Activated T-helper 1 cell treated with anti-CD3 and anti-CD28 coated beads, Interleukin-12 subunit alpha, Interleukin-12 subunit beta, Interleukin-2, Interleukin-4 antibody, amounts not matched to agents 30 ng/mL and 10 ng/mL and 1 ng/mL, durations not matched to agents 14 hours and 24 hours and 36 hours (primary cell): Measurements from ENCODE around the gene FAS. TPM values are rescaled to one million over a fixed set of nuclear protein-coding genes. Genes with fewer than 3 reads are reported as not detected.

ENCODE experiments used
- DNase-seq: peaks from one replicate; pipeline ENCODE4 v3.0.0; 2021; ENCODE audit warnings: low spot score
- H3K27ac Mint-ChIP-seq: one replicate; pipeline ENCODE4 v1.8.0; 2021; ENCODE audit warnings: mild to moderate bottlenecking, mixed read lengths
- H3K27me3 Mint-ChIP-seq: one replicate; pipeline ENCODE4 v1.8.0; 2022; ENCODE audit warnings: mild to moderate bottlenecking, moderate library complexity, mixed read lengths; ENCODE audit not compliant: insufficient read depth
- H3K36me3 Mint-ChIP-seq: one replicate; pipeline ENCODE4 v1.8.0; 2021; ENCODE audit warnings: low read depth, mixed read lengths
- H3K4me1 Mint-ChIP-seq: one replicate; pipeline ENCODE4 v1.8.0; 2021; ENCODE audit warnings: low read depth, mixed read lengths
- H3K4me3 Mint-ChIP-seq: one replicate; pipeline ENCODE4 v1.8.0; 2021; ENCODE audit warnings: mild to moderate bottlenecking, moderate library complexity, mixed read lengths
- H3K9me3 Mint-ChIP-seq: one replicate; pipeline ENCODE4 v1.8.0; 2021; ENCODE audit warnings: mixed read lengths
- intact Hi-C: fragments of 100-400 bp; cut with micrococcal nuclease; formaldehyde crosslinking; loops from one replicate; pipeline ENCODE4 v1.15.1; 2024
- total RNA-seq: library from RNA; stranded (reverse); gene quantifications from 2 replicates; pipeline ENCODE4 v1.2.3, GENCODE V29; 2022

The FAS gene
- total RNA-seq, 1 donor from 2014 or later, result 36.4 TPM

DNA sequence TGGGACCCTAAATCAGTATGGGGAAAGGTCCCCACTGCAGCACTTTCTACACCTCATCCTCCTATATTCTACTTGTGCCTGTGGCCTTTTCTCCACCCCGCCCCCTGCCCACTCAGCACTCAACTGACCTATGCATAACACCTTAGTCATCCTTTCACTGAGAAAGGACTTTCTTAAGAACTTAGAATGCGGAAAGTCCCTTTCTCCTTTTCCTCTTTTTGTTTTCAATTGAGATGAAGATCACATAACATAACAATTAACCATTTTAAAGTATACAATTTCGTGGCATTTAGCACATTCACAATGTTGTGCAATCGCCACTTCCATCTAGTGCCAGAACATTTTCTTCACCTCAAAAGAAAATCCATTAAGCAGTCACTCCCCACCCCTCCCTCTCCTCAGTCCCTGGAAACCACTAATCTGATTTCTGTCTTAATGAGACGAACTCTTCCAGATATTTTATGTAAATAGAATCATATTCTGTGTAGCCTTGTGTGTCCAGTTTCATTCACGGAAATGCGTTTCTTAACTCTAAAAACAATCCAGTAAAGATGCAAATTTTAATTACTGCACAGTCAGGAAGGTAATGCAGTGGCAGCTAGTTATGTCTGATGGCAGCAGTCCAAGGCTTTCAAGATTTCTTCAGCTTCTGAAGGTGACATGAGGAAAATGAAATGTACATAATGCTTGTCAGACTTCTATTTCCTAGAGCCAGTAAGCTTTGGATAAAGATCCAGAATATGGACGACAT lies 41.7 kb downstream of the FAS start:
- H3K9me3 Mint-ChIP-seq, result no peaks in the 10 kb centered on the region
- H3K27me3 Mint-ChIP-seq, result peaks cover 2% of the 10 kb centered on the region
- H3K27ac Mint-ChIP-seq, result peak overlapping the region; percentile 40
- H3K36me3 Mint-ChIP-seq, result peaks cover 3% of the 10 kb centered on the region
- intact Hi-C loops, result loop anchor here (1.0 to 5.0 kb wide), 5 partner anchors 31 to 205 kb away; no protein-coding TSS in a partner anchor
- peaks cover 31% of the 10 kb centered on the region for H3K4me1 Mint-ChIP-seq
- DNase-seq, result no peak
- peak overlapping the region; percentile 57 for H3K4me3 Mint-ChIP-seq

DNA sequence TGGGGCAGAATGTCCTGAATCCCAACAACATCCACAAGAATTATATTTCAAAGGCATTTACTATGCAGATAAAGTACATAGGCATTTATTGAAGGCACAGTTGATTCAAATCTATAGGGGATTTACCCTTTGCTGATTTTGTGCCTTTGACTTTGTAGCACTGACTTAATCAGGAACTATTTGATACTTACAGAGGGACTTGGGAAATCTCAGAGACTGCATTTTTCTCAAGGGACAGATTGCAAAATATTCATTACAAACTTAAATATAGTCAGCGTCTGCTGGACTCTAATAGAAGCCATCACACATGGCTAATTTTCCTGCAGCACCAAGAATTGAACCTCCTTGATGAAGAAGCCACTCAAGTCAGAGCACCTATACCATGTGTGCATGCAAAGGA lies 44.9 kb downstream of the FAS start:
- intact Hi-C loops, result no loop called here
- no peak overlapping the region for H3K4me3 Mint-ChIP-seq
- no peak overlapping the region for H3K27ac Mint-ChIP-seq
- H3K4me1 Mint-ChIP-seq, result peaks cover 25% of the 10 kb centered on the region
- H3K9me3 Mint-ChIP-seq, result no peaks in the 10 kb centered on the region
- H3K27me3 Mint-ChIP-seq, result peaks cover 2% of the 10 kb centered on the region
- peaks cover 6% of the 10 kb centered on the region for H3K36me3 Mint-ChIP-seq
- no peak for DNase-seq

DNA sequence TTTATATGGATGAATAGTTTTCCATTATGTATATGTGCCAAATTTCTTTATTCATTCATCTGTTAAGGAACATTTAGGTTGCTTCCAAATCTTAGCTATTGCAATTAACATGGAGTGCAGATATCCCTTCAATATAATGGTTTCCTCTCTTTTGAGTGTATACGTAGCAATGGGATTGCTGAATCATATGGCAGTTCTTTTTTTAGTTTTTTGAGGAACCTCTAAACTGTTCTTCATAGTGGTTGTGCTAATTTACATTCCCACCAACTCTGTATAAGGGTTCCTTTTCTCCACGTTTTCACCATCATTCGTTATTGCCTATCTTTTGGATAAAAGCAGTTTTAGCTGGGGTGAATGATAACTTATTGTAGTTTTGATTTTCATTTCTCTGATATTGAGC lies 46.5 kb downstream of the FAS start:
- Mint-ChIP-seq H3K4me1 (peaks cover 11% of the 10 kb centered on the region), H3K4me3 (no peak overlapping the region), H3K27me3 (peaks cover 2% of the 10 kb centered on the region), H3K9me3 (no peaks in the 10 kb centered on the region), H3K36me3 (peaks cover 7% of the 10 kb centered on the region), H3K27ac (no peak overlapping the region)
- intact Hi-C loops, result no loop called here
- no peak for DNase-seq

- no peak overlapping the region for H3K27ac Mint-ChIP-seq
- H3K36me3 Mint-ChIP-seq, result peaks cover 4% of the 10 kb centered on the region
- no peaks in the 10 kb centered on the region for H3K27me3 Mint-ChIP-seq
- DNase-seq, result no peak
- H3K4me1 Mint-ChIP-seq, result no peaks in the 10 kb centered on the region
- intact Hi-C loops, result no loop called here
- H3K4me3 Mint-ChIP-seq, result no peak overlapping the region
- no peaks in the 10 kb centered on the region for H3K9me3 Mint-ChIP-seq
These were observed 52.0 kb downstream of the FAS start for GRCh38 chr10:89042562-89042961.

- H3K27ac Mint-ChIP-seq, result no peak overlapping the region
- no peaks in the 10 kb centered on the region for H3K4me1 Mint-ChIP-seq
- H3K4me3 Mint-ChIP-seq, result no peak overlapping the region
- peaks cover 5% of the 10 kb centered on the region for H3K36me3 Mint-ChIP-seq
- intact Hi-C loops, result no loop called here
- H3K9me3 Mint-ChIP-seq, result no peaks in the 10 kb centered on the region
- DNase-seq, result no peak
- no peaks in the 10 kb centered on the region for H3K27me3 Mint-ChIP-seq
These were observed 52.5 kb downstream of the FAS start for GRCh38 chr10:89043052-89043451.

DNA sequence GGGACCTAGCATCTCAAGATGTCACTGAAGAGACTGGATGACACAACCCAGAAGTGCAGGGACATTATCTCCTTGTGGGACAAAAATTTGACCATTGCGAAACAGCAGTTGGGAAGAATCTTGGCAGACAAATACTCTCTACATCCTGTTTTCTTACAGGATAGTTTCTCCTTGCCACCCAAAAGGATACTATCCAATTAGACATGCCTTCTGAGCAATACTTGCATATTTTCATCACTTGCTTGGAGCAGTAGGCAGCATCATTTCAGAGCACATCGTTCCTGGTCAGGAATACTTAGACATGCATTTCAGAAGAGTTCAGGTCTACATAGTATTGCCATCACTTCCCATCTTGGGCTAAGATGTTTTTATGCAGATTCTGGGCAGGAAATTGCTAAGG lies 56.8 kb downstream of the FAS start:
- Mint-ChIP-seq H3K27me3 (no peaks in the 10 kb centered on the region), H3K36me3 (peaks cover 3% of the 10 kb centered on the region), H3K9me3 (no peaks in the 10 kb centered on the region), H3K4me1 (no peaks in the 10 kb centered on the region), H3K27ac (no peak overlapping the region), H3K4me3 (no peak overlapping the region)
- DNase-seq, result no peak
- intact Hi-C loops, result no loop called here

DNA sequence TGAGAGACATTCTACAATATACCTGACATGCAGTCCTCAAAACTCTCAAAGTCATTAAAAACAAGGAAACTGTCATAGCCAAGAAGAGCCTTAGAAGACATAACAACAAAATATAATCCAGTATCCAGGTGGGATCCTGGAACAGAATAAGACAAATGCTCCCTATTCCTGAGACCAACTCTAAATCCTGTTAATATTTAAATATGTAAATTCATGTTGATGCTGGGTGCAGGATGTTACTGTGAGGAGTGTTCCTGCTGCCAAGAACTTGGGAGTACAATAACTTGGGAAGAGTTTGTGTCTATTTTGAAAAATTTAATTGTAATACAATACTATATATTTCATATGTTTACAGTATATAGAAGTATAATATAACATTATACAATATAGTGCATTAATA lies 61.0 kb downstream of the FAS start:
- intact Hi-C loops, result no loop called here
- no peak overlapping the region for H3K27ac Mint-ChIP-seq
- DNase-seq, result no peak
- H3K4me1 Mint-ChIP-seq, result no peaks in the 10 kb centered on the region
- no peaks in the 10 kb centered on the region for H3K27me3 Mint-ChIP-seq
- H3K36me3 Mint-ChIP-seq, result peaks cover 3% of the 10 kb centered on the region
- no peaks in the 10 kb centered on the region for H3K9me3 Mint-ChIP-seq
- H3K4me3 Mint-ChIP-seq, result no peak overlapping the region

DNA sequence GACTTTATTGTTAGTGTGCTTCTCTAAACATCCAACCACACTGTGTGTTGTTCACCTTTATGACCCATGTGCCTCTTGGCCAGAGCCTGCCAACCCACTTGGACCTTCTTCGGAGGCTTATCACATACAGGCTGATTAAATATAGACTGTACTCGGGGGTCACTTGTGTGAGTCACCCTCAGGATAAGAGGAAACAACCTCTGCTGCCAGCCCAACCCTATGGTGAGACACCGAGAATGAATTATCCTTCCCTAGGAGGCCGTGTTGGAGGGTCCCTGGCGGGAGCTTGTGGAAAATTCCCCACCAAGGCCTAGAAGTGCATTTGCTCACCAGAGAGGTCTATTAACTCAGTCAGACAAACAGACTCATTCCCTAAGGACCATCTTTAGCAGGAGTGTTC lies 63.0 kb downstream of the FAS start:
- Mint-ChIP-seq H3K27me3 (peaks cover 2% of the 10 kb centered on the region), H3K9me3 (no peaks in the 10 kb centered on the region), H3K4me1 (no peaks in the 10 kb centered on the region), H3K27ac (no peak overlapping the region), H3K4me3 (no peak overlapping the region), H3K36me3 (no peaks in the 10 kb centered on the region)
- intact Hi-C loops, result no loop called here
- DNase-seq, result no peak

DNA sequence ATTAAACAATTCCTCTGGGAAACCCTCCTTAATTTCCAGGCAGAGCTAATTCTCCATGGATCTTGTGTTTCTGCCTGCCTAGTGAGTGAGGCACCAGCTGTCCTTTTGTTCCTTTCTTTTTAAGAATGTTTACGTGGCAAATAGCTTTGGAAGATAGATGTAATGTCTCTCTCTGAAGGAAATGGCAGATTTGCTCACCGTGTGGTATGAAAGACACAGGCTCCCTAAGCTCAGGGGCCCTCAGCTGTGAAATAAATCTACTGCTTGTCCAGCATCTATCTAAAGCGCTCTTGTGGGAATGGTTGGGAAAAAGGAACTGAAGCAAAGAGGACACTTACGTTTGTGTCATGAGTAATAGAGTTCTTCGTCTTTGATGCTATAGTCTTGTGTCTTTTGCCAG lies 64.6 kb downstream of the FAS start:
- Mint-ChIP-seq H3K27me3 (peaks cover 2% of the 10 kb centered on the region), H3K27ac (no peak overlapping the region), H3K4me3 (no peak overlapping the region)

DNA sequence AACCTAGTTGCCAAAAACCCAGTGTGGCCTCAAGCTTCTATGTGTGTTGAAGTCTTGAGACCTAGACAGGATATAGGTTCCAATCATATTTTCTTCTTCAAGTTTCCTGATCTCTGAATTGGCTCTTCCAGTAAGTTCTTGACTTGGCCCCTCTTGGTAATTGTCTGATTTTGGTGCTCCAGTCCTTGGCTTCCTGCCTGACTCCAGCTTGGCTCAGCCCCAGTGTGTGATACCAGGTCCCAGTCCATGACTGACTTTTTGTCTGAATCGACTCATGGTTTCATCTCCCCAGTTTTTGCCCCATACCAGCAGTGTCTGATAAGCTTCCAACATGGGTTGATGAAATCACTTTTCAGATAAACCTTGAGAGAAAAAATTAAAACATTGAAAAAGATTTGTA lies 72.3 kb downstream of the FAS start:
- Mint-ChIP-seq H3K27me3 (peaks cover 34% of the 10 kb centered on the region), H3K4me3 (no peak overlapping the region), H3K4me1 (no peaks in the 10 kb centered on the region), H3K27ac (no peak overlapping the region), H3K36me3 (no peaks in the 10 kb centered on the region), H3K9me3 (no peaks in the 10 kb centered on the region)
- intact Hi-C loops, result no loop called here
- no peak for DNase-seq

More for the DNA sequence above, 64.6 kb downstream of the FAS start:
- no peak for DNase-seq
- no peaks in the 10 kb centered on the region for H3K9me3 Mint-ChIP-seq
- intact Hi-C loops, result no loop called here
- no peaks in the 10 kb centered on the region for H3K4me1 Mint-ChIP-seq
- no peaks in the 10 kb centered on the region for H3K36me3 Mint-ChIP-seq

- intact Hi-C loops, result no loop called here
- no peak for DNase-seq
- H3K27me3 Mint-ChIP-seq, result peaks cover 38% of the 10 kb centered on the region
- no peak overlapping the region for H3K4me3 Mint-ChIP-seq
- no peaks in the 10 kb centered on the region for H3K4me1 Mint-ChIP-seq
- H3K36me3 Mint-ChIP-seq, result no peaks in the 10 kb centered on the region
- H3K27ac Mint-ChIP-seq, result no peak overlapping the region
- no peaks in the 10 kb centered on the region for H3K9me3 Mint-ChIP-seq
These were observed 72.9 kb downstream of the FAS start for GRCh38 chr10:89063465-89063864.

DNA sequence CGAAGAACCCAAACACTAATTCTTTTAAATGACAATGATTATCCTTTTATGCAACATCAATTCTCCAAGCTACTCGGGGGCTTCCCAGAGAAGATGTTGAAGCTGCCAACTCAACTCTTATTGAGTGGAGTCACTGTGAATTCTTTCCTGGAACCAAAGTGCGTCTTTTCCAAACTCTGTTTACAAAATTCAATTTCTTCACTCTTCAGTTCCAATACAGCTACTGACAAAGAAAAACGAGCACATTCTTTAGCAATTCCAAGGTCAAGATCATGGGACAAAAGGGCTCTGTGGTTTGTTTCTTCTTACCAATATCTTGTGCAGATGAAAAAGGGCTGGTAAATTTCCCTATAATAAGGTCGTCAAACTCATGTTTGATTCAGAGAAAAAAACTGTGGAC lies 74.2 kb downstream of the FAS start:
- intact Hi-C loops, result no loop called here
- peaks cover 44% of the 10 kb centered on the region for H3K27me3 Mint-ChIP-seq
- no peak overlapping the region for H3K27ac Mint-ChIP-seq
- H3K4me3 Mint-ChIP-seq, result no peak overlapping the region
- no peaks in the 10 kb centered on the region for H3K36me3 Mint-ChIP-seq
- no peaks in the 10 kb centered on the region for H3K4me1 Mint-ChIP-seq
- H3K9me3 Mint-ChIP-seq, result no peaks in the 10 kb centered on the region
- no peak for DNase-seq
